Sigmoid colon (tissue), 4 donors: ENCODE results near the gene ODF4.

Source experiments
- CTCF ChIP-seq, 4 experiments: fragments of 450-650 bp in 3 of 4; fragments of 200-600 bp in 1 of 4; IDR thresholded peaks; one replicate each; pipeline ENCODE4 v1.5.1; 2016 to 2019; ENCODE audit warnings: antibody characterized with exemption in 4 of 4, mild to moderate bottlenecking in 3 of 4, moderate library complexity in 2 of 4
- POLR2AphosphoS5 ChIP-seq, 4 donors: sonication (generic); formaldehyde crosslinking; IDR thresholded peaks; one replicate each; pipeline ENCODE4 v1.6.1; 2017; ENCODE audit warnings: antibody characterized with exemption in 4 of 4

DNA sequence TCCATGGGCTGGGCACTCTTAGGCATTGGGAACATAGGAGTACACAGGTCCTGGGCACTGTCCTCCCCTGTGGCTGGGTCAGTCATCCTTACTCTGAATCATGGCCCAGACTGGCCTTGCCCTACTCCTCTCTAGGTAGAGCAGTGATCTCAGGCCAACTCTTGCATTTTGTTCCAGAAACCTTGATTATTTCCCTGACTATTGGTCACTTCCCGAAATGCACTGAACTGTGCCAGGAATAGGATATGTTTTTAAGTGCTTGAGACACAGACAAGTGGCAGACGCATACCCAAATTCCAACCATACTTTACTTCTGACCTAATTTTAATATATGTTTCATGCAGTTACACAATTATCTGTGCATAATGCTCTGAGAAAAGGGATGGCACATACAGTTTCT, 26.6 kb downstream of the ODF4 start:
- TF ChIP-seq POLR2AphosphoS5 (IDR thresholded peaks at IDR 0.05) (peak in 2 of 4 donors; percentile 26 to 64), CTCF (IDR thresholded peaks at IDR 0.05) (no peak)
